Urothelium cell line (cell line): ENCODE data around the gene KRT39.
"Not testable (repeated sequence)": the region's sequence is repeated elsewhere in the genome, so short reads cannot be mapped to it uniquely, and the experiment has no call there.

Experiments used
- DNase-seq: peaks from one replicate; pipeline ENCODE4 v3.0.0; 2011; ENCODE audit warnings: low spot score, mixed read lengths
- FAIRE-seq: peaks from 2 replicates; lab custom pipeline; 2011; peaks lifted over from hg19 to GRCh38; lab: Jason Lieb, UNC

Gene KRT39

DNA sequence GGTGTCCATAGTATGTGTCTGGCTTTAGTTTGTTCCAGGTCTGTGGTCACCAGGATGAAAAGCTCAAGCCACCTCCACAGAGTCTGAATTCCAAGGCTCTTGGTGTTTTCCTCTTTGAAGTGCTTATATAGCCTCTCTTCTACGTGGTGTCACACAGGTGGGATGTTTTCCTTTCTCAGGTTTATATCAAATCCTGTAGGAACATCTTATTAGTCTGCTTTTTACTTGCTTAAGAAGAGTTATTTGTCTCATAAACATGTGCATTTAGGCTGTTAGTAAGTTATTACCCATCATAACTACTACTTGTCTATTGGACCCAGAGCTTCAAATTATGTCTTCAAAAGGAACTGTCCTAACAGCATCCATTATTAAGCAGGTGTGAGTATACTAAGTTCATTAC is at the start of gene KRT39:
KRT39 (minus strand) TSS at position 101 of the 400 bp plus-strand sequence; CDS start at position 9, 92 bp downstream.
- FAIRE-seq (no peak), DNase-seq (no peak)

GRCh38 chr17:41015454-41015853 is 48.7 kb upstream of the KRT39 start:
- no peak for DNase-seq
- no peak for FAIRE-seq

GRCh38 chr17:41013606-41014005 is 46.9 kb upstream of the KRT39 start:
- FAIRE-seq, result no peak
- no peak for DNase-seq

DNA sequence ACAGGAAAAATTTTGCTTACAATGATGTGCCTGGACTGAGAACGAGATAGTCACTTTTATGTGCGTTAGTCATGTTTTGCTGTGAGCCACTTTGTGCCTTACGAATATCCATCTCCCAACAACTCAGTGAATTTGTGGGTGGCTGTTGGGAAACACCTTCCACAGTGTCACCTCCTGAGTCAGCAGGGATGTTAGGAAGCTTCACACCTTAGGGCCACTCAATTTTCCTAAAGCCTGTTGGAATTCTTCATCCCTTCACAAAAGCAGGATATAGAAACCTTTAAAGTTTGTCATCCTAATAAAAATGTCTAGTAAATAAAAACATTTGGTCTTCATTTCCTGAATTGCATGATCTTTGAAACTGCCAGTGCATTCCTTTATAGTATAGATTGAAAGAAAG is 46.4 kb upstream of the KRT39 start:
- no peak for DNase-seq
- FAIRE-seq, result no peak

DNA sequence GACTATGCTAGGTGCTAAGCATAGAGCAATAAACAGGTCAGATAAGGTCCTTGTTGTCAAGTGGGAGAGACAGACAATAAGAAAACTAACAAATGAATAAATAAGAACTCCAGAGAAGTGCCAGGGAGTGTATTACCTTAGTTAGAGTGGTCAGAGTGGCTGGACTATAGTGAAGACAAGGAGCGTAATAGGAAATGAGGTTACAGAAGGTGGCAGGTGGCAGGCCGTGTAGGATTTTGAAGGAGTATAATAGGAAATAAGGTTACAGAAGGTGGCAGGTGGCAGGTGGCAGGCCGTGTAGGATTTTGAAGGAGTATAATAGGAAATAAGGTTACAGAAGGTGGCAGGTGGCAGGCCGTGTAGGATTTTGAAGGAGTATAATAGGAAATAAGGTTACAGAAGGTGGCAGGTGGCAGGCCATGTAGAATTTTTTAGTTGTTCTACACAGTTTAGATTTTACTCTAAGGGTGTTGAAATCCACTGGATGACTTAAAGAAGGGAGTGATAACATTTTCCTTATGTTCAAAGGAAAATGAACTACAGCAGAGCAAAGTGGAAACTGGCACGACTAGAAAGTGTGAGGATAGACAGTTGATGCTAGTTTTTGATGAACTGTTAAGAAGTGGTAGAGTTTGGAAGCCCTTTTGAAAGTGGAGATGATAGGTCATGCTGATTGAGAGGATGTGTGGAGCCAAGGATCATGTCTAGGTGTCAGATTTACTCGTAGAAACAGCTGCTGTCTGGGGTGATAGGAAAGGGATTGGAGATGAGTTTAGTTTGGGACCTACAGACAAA is 45.8 kb upstream of the KRT39 start:
- FAIRE-seq, result no peak
- no peak for DNase-seq

GRCh38 chr17:41010441-41010840 is 43.7 kb upstream of the KRT39 start:
- no peak for DNase-seq
- FAIRE-seq, result no peak

DNA sequence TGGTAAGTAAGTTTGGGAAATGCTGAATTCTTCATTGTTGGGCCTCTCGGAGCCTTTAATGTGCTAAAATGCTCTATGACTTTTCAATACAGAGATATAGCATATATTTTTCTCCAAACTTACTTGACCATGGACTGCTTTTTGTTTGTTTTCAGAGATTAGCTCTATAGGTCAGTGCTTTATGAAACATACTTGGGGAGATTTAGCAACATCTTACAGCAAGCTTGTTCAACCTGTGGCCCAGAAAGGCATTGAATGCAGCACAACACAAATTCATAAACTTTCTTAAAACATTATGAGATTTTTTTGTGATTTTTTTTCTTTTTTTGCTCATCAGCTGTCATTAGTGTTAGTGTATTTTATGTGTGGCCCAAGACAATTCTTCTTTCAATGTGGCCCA is 43.2 kb upstream of the KRT39 start:
- DNase-seq, result no peak
- FAIRE-seq, result no peak

GRCh38 chr17:41009301-41009760 is 42.6 kb upstream of the KRT39 start:
- FAIRE-seq, result no peak

GRCh38 chr17:41008811-41009210 is 42.1 kb upstream of the KRT39 start, which contains the start of gene KRTAP3-1:
Gene KRTAP3-1 (minus strand): TSS chr17:41009128. CDS start chr17:41009074, 54 bp downstream.
- FAIRE-seq, result no peak
- no peak for DNase-seq

More at GRCh38 chr17:41009301-41009760, 42.6 kb upstream of the KRT39 start:
- DNase-seq, result no peak

DNA sequence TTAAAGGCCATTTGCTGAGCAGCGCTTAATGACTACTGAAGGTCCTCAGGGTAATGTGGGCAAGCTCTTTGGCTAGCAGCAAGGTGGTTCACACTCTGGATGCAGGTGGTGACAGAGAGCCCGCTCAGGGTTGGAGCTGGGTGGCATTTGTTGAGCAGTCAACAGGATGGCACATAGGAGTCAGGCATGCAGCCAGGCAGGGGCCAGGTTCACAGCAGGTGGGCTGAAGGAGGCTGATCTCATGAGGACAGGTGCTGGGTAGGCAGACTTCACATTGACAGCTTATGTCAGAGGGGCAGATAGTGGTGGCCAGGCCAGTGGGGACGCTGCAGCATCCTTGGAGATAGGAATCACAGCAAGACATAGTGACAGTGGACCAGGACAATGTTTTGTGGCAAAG is 37.6 kb upstream of the KRT39 start:
- FAIRE-seq (no peak), DNase-seq (no peak)

DNA sequence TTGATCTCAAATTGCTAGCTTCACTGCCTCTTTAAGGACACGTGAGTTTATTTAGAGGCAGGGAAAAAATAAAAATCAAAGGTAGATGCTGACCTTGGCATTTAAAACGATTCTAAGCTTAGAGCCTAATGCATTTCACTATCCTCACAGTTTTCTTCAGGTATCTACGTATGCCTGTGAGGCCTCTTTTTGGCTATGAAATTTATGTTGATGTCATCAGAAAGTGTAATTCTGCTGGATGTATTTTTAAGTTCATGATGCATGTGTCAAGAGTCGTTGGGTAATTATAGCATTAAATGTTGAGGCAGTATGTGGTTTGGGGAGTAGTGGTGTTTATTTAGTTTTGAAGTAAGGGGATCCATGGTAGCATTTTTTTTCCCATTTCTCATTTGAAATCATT is 37.2 kb upstream of the KRT39 start:
- DNase-seq (no peak), FAIRE-seq (no peak)

- FAIRE-seq, result no peak
- no peak for DNase-seq
Measured at GRCh38 chr17:41002814-41003213, 36.1 kb upstream of the KRT39 start.

- no peak for FAIRE-seq
- no peak for DNase-seq
Measured at GRCh38 chr17:41001795-41002194, 35.0 kb upstream of the KRT39 start.

DNA sequence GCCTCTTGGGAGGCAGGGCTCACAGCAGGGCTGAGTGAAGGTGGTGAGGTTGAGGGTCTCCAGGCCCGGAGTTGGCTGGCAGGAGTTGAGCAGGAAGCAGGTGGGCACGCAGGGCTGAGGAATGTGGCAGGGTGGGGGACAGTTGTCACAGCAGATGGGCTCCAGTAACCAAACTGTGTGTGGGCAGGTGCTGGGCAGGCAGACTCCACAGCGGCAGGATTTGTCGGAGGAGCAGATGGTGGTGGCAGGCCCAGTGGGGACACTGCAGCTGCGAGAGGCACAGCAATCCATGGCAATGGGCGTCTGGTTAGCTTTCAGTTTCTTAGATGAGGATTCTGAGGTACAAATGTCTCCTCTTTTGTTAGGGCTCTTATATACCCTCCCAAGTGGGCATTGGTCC is 32.8 kb upstream of the KRT39 start, which contains the start of gene KRTAP3-2:
KRTAP3-2 (minus strand) TSS at position 344 of the 400 bp plus-strand sequence; CDS start at position 291, 53 bp downstream.
- DNase-seq, result not testable (repeated sequence)

DNA sequence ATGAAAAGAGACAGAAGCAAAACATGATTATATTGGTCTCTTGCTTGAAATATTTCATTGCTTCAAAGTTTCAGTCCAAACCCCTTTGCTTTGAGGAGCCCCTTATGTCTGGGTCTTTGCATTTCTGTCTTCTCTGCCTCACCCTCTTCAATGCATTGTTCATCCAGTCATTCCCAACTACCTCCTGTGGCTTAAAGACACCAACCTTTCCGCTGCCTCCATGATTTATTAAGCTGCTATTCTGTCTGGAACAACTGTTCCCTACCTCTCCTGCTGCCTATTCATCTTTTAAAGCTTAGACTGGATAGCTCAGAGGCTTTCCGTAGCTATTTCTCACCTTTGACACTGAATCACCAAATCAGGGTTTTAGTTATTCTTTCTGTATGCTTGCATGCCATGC is 30.6 kb upstream of the KRT39 start:
- FAIRE-seq, result no peak
- DNase-seq, result no peak

More for the DNA sequence above, 32.8 kb upstream of the KRT39 start, which contains the start of gene KRTAP3-2:
- FAIRE-seq, result peak; percentile 96

DNA sequence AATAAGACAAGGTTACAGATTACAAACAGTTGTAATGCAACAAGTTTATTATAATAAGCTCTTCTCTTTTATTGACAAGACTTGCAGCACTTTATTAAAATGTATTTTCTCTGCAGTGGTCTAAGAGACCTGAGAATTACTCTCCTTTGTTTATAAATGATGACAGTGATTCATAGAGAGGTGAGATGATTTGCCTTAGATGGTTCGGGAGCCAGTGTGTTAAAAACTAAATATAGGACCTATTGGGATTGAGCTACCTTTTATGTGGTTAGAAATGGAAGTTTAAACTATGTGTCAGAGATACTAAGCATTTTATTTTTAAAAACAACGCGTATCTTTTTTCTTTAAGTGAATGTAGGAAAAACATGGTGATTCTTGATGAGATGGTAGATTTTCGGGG is 30.1 kb upstream of the KRT39 start:
- DNase-seq (no peak), FAIRE-seq (no peak)

GRCh38 chr17:40995116-40995515 is 28.4 kb upstream of the KRT39 start:
- FAIRE-seq (no peak), DNase-seq (no peak)

DNA sequence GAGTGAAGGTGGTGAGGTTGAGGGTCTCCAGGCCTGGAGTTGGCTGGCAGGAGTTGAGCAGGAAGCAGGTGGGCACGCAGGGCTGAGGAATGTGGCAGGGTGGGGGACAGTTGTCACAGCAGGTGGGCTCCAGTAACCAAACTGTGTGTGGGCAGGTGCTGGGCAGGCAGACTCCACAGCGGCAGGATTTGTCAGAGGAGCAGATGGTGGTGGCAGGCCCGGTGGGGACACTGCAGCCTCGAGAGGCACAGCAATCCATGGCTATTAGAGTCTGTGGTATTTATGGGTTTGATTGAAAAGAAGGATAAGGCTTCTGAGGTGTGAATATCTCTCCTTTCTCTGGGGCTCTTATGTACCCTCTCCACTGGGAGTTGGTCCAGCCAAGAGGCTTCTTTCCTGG is 27.1 kb upstream of the KRT39 start, which contains the start of gene KRTAP3-3:
KRTAP3-3 (minus strand) TSS at position 326 of the 400 bp plus-strand sequence; CDS start at position 259, 67 bp downstream.
- FAIRE-seq (peak; percentile 75), DNase-seq (no peak)

DNA sequence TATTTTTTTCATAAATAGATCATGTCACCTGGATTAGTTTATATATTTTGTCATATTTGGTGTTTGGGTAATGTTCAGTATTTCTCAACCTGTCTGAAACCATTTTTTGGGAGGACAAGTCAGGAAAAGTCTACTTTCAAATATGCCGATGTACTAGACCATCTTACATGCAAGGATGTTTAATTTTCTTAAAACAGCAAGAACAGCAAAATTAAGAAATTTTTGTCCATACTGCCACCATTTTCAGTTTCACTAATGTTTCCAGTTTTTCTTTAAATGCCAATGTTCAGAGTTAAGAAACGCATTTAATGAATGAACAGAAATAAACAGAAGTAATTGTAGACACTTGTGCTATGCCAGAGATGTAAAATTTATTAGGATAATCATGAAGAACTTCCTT is 26.3 kb upstream of the KRT39 start:
- no peak for FAIRE-seq
- DNase-seq, result no peak

GRCh38 chr17:40992666-40993065 is 25.9 kb upstream of the KRT39 start:
- FAIRE-seq (no peak), DNase-seq (no peak)

DNA sequence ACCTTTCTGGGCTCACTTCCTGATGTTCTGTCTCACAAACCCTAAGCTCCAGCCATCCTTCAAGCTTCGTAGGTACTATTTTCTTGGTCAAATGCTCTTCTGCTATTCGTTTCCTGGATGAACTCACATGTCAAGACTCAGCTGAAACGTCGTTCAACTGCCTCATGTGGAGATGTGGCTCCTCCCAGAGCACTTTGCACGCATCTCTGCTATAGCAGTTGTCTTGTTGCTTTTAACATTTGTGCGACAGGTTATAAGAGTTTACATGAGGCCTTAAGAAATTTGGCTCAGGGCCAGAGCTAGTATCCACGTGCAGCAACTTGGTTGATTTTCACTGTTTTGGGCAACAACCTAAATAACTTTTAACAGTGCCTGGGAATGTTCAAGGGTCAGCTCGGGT is 20.2 kb upstream of the KRT39 start:
- no peak for FAIRE-seq
- DNase-seq, result no peak

DNA sequence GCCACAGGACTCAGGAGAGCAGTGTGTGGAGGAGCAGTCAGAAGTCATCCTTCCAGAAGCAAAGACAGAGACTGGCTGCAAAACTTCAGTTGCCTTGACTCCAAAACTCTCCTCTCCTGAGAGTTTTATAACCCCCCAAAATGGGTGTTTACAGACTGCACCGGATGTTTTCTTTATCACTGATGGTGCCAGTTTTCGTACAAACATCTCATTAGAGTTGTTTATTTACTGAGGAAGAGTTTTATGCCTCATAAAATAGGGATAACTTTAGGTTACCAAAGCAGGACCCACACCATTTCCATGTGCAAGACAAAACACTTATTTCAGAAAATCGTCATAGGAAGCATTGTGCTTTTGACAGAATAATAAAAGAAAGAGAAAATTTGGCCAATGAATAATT is 17.5 kb upstream of the KRT39 start, which contains the start of gene KRT40:
KRT40 (minus strand) TSS at position 101 of the 400 bp plus-strand sequence; CDS start at position 48, 53 bp downstream.
- FAIRE-seq, result no peak
- no peak for DNase-seq
